C4-2B (cell line): ENCODE measurements around the gene SMR3B.

Experiments
- H3K27ac ChIP-seq: fragments of 450-650 bp; 2 replicates; pipeline ENCODE4 v1.5.1; 2017
- ZFX ChIP-seq: fragments of 450-650 bp; IDR thresholded peaks from 2 replicates; pipeline ENCODE4 v1.6.1; 2017
- TF ChIP-seq, protein P1 (sequence below): fragments of 450-650 bp; conservative IDR thresholded peaks from 2 replicates; pipeline ENCODE4 v1.5.1; 2017; ENCODE audit warnings: mild to moderate bottlenecking

Gene SMR3B

DNA sequence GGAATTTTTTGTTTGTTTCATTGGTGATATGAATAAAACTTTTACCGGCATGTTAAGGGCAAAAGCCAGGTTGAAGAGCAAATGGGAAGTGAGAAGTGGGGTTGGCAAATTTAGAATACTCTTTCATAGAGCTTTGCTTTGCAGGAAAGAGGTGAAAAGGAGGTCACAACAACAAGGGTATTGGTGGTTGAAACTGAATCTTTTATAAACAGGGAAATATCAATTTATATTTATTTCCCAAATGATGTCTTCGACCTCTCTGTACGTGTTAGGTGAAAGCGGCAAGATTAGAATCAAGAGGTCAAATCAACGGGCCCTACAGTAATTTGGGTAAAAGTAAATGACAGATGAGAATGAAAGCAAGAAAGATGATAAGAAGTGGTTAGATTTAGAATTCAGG is 18.9 kb upstream of the SMR3B start:
- H3K27ac ChIP-seq, result no peak overlapping the region
- TF ChIP-seq ZFX, result no peak
- TF ChIP-seq, protein P1, sequence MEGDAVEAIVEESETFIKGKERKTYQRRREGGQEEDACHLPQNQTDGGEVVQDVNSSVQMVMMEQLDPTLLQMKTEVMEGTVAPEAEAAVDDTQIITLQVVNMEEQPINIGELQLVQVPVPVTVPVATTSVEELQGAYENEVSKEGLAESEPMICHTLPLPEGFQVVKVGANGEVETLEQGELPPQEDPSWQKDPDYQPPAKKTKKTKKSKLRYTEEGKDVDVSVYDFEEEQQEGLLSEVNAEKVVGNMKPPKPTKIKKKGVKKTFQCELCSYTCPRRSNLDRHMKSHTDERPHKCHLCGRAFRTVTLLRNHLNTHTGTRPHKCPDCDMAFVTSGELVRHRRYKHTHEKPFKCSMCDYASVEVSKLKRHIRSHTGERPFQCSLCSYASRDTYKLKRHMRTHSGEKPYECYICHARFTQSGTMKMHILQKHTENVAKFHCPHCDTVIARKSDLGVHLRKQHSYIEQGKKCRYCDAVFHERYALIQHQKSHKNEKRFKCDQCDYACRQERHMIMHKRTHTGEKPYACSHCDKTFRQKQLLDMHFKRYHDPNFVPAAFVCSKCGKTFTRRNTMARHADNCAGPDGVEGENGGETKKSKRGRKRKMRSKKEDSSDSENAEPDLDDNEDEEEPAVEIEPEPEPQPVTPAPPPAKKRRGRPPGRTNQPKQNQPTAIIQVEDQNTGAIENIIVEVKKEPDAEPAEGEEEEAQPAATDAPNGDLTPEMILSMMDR, result no peak

DNA sequence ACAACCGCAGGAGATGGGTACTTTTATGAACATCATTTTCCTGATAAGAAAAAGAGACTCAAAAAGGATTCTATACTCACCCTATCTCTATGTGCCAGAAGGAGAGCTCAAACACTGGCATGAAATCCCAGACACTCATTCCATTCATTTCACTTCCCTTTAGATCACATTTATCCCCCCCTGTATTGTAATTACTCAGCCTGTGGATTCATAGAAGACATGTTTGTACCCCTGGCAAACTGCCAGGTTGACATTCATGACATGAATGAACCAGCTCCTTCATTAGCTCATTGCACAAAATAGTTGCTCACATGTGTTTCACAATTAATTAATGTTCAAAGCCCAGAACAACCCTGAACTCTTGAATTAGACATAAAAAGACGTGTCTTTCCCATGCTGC is 17.5 kb upstream of the SMR3B start:
- TF ChIP-seq, protein P1, result no peak
- TF ChIP-seq ZFX, result no peak
- H3K27ac ChIP-seq, result no peak overlapping the region

DNA sequence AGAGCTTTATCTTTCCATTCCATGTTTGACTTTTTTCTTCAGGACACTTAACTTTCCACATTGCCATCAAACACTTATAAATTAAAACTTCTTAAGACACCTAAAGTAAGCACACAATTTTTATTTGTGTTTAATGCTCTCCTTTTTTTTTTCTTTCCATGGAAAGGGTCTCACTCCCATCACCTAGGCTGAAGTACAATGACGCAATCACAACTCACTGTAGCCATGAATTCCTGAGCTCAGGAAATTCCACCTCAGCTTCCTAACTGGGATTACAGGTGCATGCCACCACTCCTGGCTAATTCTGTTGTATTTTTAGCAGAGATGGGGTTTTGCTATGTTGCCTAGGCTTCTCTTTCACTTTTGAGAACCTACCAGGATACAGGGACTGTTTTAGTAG is 15.1 kb upstream of the SMR3B start:
- H3K27ac ChIP-seq, result no peak overlapping the region
- TF ChIP-seq, protein P1, result no peak
- no peak for TF ChIP-seq ZFX

DNA sequence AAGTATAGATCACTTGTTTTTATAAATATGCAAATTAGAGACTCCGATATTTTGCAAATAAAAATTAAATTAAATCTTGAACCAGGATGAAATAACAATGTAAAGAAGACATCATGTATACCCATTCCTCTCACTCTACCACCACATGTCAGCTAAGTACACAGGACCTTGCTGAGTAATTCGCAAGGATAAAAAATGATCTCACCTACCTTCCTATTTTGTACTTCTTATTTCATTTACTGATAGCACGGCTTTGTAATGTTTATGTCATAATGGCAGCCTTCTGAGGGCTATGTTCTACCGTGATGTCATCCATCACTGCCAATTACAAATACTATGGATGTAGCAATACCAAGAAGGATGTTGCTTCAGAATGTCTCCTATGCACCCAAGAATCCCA is 10.9 kb upstream of the SMR3B start:
- TF ChIP-seq, protein P1, result no peak
- TF ChIP-seq ZFX, result no peak

DNA sequence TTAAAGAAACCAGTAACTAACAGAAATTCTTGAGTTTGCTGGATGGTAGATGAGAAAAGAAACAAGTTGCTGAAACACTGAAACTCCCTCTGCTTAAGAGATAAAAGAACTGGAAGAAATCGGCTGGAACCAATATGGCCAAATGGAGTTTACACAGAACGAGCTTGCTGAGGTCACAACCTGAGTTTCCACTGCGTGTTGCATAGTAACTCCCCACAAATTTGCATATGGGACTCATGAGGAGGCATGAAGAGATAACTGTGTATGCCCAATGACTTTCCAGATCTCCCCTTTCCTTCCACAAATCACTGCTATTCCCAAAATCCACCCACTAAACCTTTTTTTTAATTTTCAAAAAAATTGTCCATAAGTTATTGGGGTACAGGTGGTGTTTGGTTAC is 10.2 kb upstream of the SMR3B start:
- H3K27ac ChIP-seq, result no peak overlapping the region
- TF ChIP-seq, protein P1, result no peak
- no peak for TF ChIP-seq ZFX

More for the DNA sequence above, 10.9 kb upstream of the SMR3B start:
- H3K27ac ChIP-seq, result no peak overlapping the region

DNA sequence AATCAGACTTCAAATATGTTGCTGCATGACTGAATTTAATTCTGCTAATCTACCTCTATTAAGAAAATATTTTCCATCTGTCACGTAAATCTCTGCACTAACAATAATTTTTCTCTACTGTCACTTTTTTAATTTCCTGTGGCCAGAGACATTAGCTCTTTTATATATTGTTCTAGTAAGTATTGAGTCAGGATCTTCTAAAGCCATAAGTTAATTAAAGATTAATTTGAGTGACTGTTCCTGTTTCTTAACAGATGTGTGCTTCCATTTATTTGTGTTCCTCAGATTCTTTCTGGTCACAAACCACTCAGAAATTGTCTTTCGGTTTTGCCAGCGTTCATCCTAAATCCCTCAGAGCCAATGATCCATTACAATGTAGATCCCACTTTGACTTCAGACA is 2.4 kb upstream of the SMR3B start:
- no peak overlapping the region for H3K27ac ChIP-seq
- TF ChIP-seq, protein P1, result no peak
- TF ChIP-seq ZFX, result no peak

DNA sequence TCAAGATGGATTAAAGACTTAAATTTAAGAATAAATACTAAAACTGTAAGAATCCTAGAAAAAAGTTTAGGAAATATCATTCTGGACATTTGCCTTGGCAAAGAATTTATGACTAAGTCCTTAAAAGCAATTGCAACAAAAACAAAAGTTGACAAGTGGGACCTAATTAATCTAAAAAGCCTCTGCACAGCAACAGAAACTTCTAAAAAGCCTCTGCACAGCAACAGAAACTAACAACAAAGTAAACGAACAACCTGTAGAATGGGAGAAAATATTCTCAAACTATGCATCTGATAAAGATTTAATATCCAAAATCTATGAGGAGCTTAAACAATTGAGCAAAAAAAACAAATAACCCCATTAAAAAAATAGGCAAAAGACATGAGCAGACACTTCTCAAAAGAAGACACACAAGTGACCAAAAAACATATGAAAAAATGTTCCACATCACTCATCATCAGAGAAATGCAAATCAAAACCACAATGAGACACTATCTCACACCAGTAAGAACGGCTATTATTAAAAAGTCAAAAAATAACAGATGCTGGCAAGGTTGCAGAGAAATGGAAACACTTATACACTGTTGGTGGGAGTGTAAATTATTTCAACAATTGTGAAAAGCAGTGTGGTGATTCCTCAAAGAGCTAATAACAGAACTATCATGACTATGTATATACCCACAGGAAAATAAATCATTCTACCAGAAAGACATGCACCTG is 9.3 kb downstream of the SMR3B start:
- H3K27ac ChIP-seq, result no peak overlapping the region

More for the DNA sequence above, 9.3 kb downstream of the SMR3B start:
- TF ChIP-seq ZFX, result no peak
- TF ChIP-seq, protein P1, result no peak
